Skin of body (tissue), 2 donors: Measurements from ENCODE around the gene TOP2B. TPM values are rescaled to one million over a fixed set of nuclear protein-coding genes. Genes with fewer than 3 reads are reported as not detected.

Source experiments
- DNase-seq: peaks from one replicate; lab custom pipeline; 2025; lab: John Stamatoyannopoulos, UW
- total RNA-seq: library from RNA; depleted of rRNA; stranded (reverse); fragments of >200 nt; gene quantifications from one replicate; pipeline ENCODE4 v1.2.3, GENCODE V29; 2014

TOP2B gene
- total RNA-seq, 1 donor from 2014 or later, result 159 TPM

- DNase-seq, result no peak
Measured at GRCh38 chr3:25585361-25586166, 79.1 kb downstream of the TOP2B start.

DNA sequence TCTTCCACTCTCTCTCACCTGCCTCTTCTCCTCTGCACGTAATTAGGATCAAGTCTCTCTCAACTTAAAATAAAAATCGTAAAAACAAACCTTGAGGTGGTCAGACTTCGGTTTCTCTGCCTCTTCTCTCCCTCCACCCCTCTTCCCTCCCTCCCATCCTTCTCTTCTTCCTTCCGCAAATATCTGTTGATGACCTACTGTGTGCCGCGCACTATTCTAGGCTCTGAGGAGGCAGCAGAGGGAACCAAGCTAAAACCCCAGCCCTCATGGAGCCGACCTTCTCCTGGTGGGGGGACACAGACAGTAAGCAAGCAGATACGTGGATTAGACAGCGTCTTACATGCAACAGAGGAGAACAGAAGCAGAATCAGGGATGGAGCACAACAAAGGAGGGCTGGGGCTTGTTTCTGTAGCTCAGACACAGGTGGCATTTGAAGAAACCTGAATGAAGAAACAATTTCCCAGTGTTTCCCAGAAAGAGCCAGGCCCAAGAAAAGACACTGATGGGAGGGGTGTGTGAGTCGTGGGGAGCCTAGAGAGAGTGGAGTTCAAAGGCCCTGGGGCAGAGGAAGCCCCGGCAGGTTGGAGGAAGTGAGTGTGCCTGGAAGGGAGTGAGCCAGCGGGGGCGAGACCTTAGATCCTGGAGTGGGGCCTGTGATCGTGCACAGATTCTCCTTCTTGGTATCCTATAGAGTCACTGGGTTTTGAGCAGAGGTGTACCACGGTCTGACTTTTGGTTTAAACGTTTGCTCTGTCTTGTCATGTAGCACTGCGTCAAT lies 80.5 kb downstream of the TOP2B start:
- DNase-seq, result no peak

GRCh38 chr3:25583343-25583742 lies 81.4 kb downstream of the TOP2B start:
- no peak for DNase-seq

GRCh38 chr3:25582242-25582641 lies 82.5 kb downstream of the TOP2B start:
- no peak for DNase-seq

- DNase-seq, result no peak
Measured at GRCh38 chr3:25581823-25582222, 82.9 kb downstream of the TOP2B start.

DNA sequence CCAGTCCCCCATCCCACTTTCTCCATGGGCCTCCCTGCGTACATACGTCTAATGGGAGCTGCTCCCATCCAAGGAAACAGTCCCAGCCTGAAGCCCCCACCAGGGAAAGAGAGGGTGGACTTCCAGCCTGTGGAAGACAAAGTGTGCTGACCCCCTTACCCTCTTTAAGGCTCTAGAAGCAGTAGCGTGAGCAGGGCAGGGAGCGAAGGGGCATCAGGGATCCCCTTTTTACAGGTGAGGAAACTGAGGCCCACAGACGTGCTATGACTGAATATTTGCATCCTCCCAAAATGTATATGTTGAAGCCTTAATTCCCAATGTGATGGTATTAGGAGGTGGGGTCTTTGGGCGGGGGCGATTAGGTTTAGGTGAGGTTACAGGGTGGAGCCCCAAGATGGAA lies 83.4 kb downstream of the TOP2B start:
- no peak for DNase-seq

GRCh38 chr3:25580534-25580933 lies 84.2 kb downstream of the TOP2B start:
- no peak for DNase-seq

DNA sequence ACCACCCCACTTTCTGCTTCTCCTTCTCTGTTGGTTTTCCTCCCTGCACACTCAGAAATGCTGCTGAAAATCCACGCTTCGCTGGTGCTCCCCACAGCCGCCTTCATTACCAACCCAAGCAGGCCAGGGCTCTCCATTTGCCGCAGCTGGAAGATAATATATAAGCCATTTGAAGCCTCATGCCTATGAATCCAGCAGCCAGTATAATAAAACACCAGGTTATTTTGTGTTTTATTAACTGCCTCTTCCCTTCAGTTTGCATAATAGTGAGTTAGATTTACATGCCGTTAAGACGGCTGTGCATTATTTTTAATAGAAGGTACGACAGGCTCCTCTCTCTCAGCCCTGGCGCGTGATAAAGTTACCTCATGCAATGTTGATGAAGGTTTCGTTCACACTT lies 86.6 kb downstream of the TOP2B start:
- no peak for DNase-seq

GRCh38 chr3:25576831-25577454 lies 87.8 kb downstream of the TOP2B start:
- DNase-seq, result no peak

GRCh38 chr3:25576146-25576545 lies 88.6 kb downstream of the TOP2B start:
- no peak for DNase-seq

DNA sequence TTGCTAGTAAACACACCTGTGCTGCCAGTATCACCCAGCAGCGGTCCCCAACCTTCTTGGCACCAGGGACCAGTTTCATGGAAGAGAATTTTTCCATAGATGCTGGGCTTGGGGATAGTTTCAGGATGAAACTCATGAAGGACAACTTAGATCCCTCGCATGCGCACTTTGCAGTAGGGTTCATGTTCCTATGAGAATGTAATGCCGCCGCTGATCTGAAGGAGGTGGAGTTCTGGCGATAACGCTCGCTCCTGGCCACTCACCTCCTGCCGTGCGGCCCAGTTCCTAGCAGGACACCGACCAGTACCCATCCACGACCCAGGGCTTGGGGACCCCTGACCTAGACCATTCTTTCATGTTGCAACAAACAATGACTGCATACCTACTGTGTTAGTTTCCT lies 89.7 kb downstream of the TOP2B start:
- DNase-seq, result no peak

DNA sequence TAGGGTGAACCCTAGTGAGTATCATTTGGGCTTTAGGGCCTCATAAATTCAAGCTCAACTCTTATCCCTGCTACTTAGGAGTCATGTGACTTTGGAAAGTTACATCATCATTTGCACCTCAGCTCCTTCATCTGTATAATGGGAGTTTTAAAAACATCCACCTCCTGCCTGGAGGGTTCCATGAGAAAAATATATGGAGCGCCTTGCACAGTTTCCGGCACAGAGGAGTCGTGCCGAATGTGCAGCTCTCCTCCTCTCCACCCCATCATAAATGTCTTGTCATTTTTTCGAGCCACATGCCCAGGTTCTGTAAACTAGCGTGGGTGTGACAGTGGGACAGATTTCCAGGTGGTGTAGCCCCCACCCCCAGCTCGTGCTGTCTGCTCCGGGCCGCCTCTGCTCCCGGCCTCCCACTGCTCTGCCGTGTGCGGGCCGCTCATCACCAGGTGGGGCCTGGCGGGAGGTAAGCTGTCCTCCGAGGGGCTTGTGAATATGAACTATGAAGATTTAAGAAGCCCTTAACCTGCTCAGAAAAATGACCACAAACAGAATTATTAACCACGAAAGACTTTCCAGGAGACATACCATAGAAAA lies 90.4 kb downstream of the TOP2B start:
- DNase-seq, result no peak

DNA sequence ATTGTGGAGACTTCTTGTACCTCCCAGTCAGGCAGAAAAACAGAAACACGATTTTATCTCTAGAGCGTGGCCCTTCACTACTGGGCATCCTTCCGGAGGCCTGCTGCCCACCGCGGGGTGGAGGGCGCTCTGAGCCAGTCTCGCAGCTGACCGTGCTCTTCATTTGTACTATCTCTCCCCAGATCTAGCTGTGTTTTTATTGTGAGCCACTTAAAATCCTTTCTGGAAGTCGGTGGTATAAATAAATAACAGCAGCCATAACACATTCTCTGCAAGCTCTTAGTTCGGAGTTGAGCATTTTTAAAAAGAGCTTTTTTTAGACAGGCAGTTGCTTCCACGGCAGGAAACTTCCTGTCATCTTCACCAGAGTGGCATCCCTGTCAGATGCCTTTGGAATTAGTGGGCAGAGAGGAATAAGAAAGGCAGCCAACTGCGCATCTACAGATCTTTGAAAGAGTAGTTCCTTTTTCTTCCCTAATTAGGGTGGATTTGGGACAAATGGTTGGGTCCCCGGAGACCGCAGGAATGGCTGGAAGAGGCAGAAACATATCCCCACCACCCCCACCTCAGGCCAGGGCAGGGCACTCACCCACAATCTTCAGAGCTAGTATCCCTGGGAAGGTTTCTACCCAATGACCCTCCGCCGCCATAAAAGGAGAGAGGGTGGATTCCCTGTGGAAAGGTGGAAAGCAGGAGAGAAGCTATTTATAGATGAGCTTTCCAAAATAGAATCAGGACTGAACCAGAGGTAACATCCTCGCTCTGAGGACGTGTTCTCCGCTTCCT lies 91.1 kb downstream of the TOP2B start:
- no peak for DNase-seq

GRCh38 chr3:25572919-25573385 lies 91.8 kb downstream of the TOP2B start:
- no peak for DNase-seq

DNA sequence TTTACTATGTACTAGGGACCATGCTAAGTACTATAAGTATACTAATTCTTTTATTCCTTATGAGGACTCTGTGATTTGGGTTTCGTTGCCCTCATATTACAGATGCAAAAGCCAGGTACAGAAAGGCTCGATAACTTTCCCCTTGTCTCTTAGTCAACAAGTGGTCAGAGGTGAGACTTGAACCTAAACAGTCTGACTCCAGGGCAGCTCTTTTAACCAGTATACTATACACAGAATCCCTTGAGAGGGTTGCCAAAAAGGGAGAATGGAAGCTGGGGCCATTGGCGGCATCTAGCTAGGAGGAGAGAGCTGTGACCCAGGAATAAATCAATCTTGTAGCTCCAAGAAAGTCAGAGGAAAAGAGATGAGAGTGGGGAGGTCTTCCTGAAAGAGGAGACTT lies 92.4 kb downstream of the TOP2B start:
- no peak for DNase-seq

DNA sequence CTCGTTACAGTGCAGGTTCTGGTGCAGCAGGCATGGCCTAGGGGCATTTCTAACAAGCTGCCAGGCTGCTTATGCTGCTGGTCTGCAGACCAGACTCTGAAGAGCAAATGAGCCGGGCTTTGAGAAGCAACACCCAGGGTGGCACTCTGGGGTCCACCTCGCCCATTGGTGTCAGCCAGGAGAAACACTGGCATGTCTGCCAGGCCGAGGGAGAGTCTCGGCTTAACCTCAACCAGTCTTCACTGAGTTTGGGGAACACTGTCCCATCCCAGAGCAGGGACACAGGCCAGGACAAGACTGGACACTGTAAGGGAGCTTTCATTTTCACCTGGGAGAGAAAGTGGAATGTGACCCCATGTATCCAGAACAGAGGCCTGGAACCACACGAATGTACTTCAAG lies 93.4 kb downstream of the TOP2B start:
- no peak for DNase-seq

DNA sequence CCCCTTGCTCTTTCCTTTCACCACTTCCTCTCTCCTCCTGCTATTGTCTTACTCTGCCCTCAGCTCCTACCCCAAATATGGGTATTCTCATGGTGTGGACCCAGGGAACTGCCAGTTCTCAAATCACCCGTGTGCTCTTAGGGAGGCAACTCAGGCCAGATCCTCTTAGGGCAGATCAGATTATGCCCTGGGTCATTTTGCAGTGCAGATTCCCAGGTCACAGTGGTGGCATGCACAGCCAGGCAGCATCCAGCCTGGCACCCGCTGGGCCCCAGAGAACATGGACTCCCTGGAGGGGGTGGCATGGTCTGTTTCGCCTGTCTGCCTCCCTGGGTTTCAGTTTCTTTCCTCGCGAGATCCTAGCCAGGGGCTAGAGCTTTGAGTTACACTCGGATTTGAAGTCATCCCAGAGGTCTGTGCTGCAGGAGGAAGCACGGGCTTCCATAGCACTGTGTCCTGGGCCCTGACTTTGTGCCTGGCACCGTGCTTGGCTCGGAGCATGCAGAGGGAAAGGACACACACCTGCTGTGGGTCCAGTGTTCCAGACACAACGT lies 96.1 kb downstream of the TOP2B start:
- no peak for DNase-seq

DNA sequence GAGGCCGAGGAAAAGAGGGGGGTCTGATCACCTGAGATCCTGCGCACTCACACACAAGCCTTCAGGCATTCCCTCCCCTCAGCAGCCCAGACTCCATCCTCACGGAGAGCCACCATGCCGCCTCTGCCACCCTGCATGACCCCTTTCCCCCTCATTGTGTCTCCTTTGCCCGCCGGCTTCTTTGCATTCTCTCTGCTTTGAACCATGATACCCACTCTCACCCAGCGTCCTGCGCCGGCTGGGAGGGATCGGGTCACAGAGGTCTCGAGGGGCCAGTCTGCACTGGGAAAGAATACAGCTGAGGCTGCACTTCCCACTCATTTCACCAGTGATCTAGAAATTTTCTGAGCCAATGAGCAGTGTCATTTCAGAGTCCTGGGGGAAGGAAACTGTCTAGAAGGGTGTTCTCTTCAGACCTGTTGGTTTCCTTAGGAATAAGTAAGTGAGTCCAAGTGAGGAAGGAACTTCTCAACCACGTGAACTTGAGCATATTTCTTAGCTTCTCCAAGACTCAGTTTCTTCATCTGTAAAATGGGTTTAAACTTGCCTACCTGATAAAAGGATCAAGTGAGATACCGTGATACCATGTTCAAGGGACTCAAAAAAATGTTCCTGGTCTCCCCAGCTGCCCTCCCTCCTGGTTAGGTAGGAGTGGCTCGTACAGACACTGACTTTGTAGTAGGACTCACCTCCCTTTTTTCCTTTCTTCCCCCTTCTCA lies 96.7 kb downstream of the TOP2B start:
- DNase-seq, result no peak

- no peak for DNase-seq
Measured at GRCh38 chr3:25567388-25567787, 97.3 kb downstream of the TOP2B start.

- no peak for DNase-seq
Measured at GRCh38 chr3:25566358-25566920, 98.3 kb downstream of the TOP2B start.
